Measurements from ENCODE around the gene GABBR2. TPM values are rescaled to one million over a fixed set of nuclear protein-coding genes. Genes with fewer than 3 reads are reported as not detected.

Gene GABBR2
- total and polyA plus RNA-seq, 2 of the 8 experiments (the other 6 are each of a cell fraction or from before 2014, with no cell fraction given): 0.50 to 1.2 TPM

- no peaks in the 10 kb centered on the region for H3K4me1 ChIP-seq (replicated peaks in 1 of 4; ENCODE audit: control insufficient read depth in 3 of 4, insufficient read depth in 4 of 4, low read length in 3 of 4)
- no peak overlapping the region for H2BK120ac ChIP-seq (replicated peaks; ENCODE audit: low read depth, low read length)
- H2AFZ ChIP-seq (ENCODE audit: low read length): no peak overlapping the region
- no peak overlapping the region for H2BK15ac ChIP-seq (ENCODE audit: low read length)
- H3K4ac ChIP-seq (replicated peaks; ENCODE audit: insufficient read length, low read depth, low read length): no peak overlapping the region
- no peak overlapping the region for H4K5ac ChIP-seq (ENCODE audit: insufficient read length, low read depth, low read length)
- H3K23me2 ChIP-seq (ENCODE audit: low read depth, low read length): peaks cover 2% of the 10 kb centered on the region; the same call in 1 of the 2 replicates
- ChIA-PET POLR2A (ENCODE audit: partially characterized antibody) (no interaction called here), CTCF (ENCODE audit: partially characterized antibody) (interaction anchor here (0.8 kb wide), 1 partner anchor 363 kb away, joined by 3 read pairs; no protein-coding TSS in a partner anchor)
- no peaks in the 10 kb centered on the region for H3K79me2 ChIP-seq (ENCODE audit: control insufficient read depth in 1 of 2, insufficient read depth in 2 of 2, low read length in 2 of 2)
- no peaks in the 10 kb centered on the region for H3K36me3 ChIP-seq (ENCODE audit: control insufficient read depth in 2 of 4, insufficient read depth in 4 of 4, low read length in 3 of 4)
- no peak overlapping the region for H4K91ac ChIP-seq (replicated peaks; ENCODE audit: insufficient read length, low read length)
- no peak for TF ChIP-seq BACH1 (IDR thresholded peaks at IDR 0.05; ENCODE audit: low read length)
- no peak for TF ChIP-seq EGR1 (IDR thresholded peaks at IDR 0.05; ENCODE audit: borderline replicate concordance, low read depth, low read length)
- H3K79me1 ChIP-seq (ENCODE audit: low read depth, low read length): no peaks in the 10 kb centered on the region
- no peak overlapping the region for H3K23ac ChIP-seq (ENCODE audit: insufficient read length)
- H2BK5ac ChIP-seq (ENCODE audit: low read depth, low read length): no peak overlapping the region
- no peak overlapping the region for H2BK20ac ChIP-seq (ENCODE audit: low read length)
- no peak overlapping the region for H3K27ac ChIP-seq (ENCODE audit: low read depth, low read length)
- H3K56ac ChIP-seq (replicated peaks; ENCODE audit: insufficient read length, low read depth, low read length): no peak overlapping the region
- no peak for DNase-seq (ENCODE audit: low read depth in 1 of 2, low spot score in 2 of 2)
- no peak overlapping the region for H3K4me2 ChIP-seq (ENCODE audit: insufficient read depth in 1 of 2, low read depth in 2 of 2, low read length in 2 of 2)
- peaks cover 14 to 18% of the 10 kb centered on the region in 2 experiments for H3K9me3 ChIP-seq (ENCODE audit: insufficient read depth in 2 of 2, low read depth in 1 of 2, low read length in 1 of 2)
- H3K9ac ChIP-seq (replicated peaks in 1 of 4; ENCODE audit: extremely low read depth in 1 of 4, low read depth in 3 of 4, low read length in 3 of 4): no peak overlapping the region
- H3K27me3 ChIP-seq (replicated peaks in 1 of 4; ENCODE audit: control insufficient read depth in 3 of 4, extremely low read depth in 1 of 4, insufficient read depth in 3 of 4, low read length in 3 of 4): no peaks in the 10 kb centered on the region
- 89% methylated on average over 6 of the region's 6 CpGs; no CpG with 5 or more reads in 1 of the 2 experiments for WGBS, 2 experiments (ENCODE audit: extremely low coverage in 1 of 2, insufficient coverage in 1 of 2, insufficient read length in 1 of 2, insufficient replicate concordance in 2 of 2, low coverage in 1 of 2, low lambda C conversion rate in 2 of 2, missing lambda C conversion rate in 1 of 2)
- H3K14ac ChIP-seq (ENCODE audit: insufficient read length): no peak overlapping the region
- H2AK5ac ChIP-seq (ENCODE audit: low read depth, low read length): no peak overlapping the region
- no peak overlapping the region for H4K8ac ChIP-seq (ENCODE audit: extremely low read depth, insufficient read depth, low read length)
- FAIRE-seq: no peak
- H4K20me1 ChIP-seq (replicated peaks in 1 of 2; ENCODE audit: control insufficient read depth in 1 of 2, insufficient read depth in 2 of 2, low read length in 2 of 2): no peaks in the 10 kb centered on the region
- H3K4me3 ChIP-seq (ENCODE audit: extremely low read depth in 1 of 4, insufficient read depth in 2 of 4, low read depth in 3 of 4, low read length in 4 of 4): no peak overlapping the region
- no peak overlapping the region for H3K18ac ChIP-seq (ENCODE audit: extremely low read depth, low read length)
- H2BK12ac ChIP-seq (ENCODE audit: low read depth, low read length): no peak overlapping the region
Observed at GRCh38 chr9:98369066-98369425, 339.7 kb downstream of the GABBR2 start.

Data from H1 (cell line).